ENCODE measurements around the gene RAB11FIP3. TPM values are rescaled to one million over a fixed set of nuclear protein-coding genes. Genes with fewer than 3 reads are reported as not detected.

Gene RAB11FIP3
- total and polyA plus RNA-seq, 12 donors, result 12.7 to 63.4 (median 40.8) TPM

DNA sequence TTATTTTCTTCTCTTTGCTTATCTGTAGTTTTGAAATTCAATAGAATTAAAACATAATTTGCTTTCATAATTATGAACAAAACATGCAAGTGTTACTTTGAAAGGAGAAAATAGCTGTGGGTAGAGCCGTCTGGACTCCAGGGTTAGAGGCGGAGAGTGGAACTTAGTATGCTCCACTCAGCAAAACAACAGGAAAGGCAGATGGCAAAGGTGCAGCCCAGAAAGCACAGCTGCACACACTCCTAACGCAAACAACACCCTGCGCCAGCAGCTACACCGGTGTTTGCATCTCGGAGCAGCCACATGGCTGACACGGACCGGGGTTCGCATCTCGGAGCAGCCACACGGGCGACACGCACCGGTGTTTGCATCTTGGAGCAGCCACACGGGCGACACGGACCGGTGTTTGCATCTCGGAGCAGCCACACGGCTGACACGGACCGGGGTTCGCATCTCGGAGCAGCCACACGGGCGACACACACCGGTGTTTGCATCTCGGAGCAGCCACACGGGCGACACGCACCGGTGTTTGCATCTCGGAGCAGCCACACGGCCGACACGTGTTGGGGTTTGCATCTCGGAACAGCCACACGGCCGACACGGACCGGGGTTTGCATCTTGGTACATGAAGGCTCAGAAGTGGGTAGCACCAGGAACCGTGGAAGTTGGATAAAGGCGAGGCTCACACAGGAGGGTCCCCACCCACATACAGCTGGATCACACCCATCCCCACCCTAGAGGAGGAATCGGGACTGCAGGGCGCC, 89.9 kb downstream of the RAB11FIP3 start:
- Histone ChIP-seq H3K36me3 (replicated peaks in 1 of 2) (peaks cover 0 to 23% of the 10 kb centered on the region in 2 donors), H3K27ac (no peak overlapping the region), H3K4me3 (no peak overlapping the region), H3K9me3 (replicated peaks in 1 of 3) (no peaks in the 10 kb centered on the region), H3K27me3 (no peaks in the 10 kb centered on the region), H3K4me1 (replicated peaks in 1 of 2) (no peaks in the 10 kb centered on the region)
- peak in 1 of 7 donors; percentile 11 for DNase-seq
- TF ChIP-seq, protein P1, sequence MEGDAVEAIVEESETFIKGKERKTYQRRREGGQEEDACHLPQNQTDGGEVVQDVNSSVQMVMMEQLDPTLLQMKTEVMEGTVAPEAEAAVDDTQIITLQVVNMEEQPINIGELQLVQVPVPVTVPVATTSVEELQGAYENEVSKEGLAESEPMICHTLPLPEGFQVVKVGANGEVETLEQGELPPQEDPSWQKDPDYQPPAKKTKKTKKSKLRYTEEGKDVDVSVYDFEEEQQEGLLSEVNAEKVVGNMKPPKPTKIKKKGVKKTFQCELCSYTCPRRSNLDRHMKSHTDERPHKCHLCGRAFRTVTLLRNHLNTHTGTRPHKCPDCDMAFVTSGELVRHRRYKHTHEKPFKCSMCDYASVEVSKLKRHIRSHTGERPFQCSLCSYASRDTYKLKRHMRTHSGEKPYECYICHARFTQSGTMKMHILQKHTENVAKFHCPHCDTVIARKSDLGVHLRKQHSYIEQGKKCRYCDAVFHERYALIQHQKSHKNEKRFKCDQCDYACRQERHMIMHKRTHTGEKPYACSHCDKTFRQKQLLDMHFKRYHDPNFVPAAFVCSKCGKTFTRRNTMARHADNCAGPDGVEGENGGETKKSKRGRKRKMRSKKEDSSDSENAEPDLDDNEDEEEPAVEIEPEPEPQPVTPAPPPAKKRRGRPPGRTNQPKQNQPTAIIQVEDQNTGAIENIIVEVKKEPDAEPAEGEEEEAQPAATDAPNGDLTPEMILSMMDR (IDR thresholded peaks at IDR 0.05), result no peak
- TF ChIP-seq POLR2A (IDR thresholded peaks at IDR 0.05), result no peak
- WGBS, 4 donors, result 89 to 95% (median 94%) methylated on average over 25 to 45 of the region's 45 CpGs
- intact Hi-C loops (cut with DNase I), result no loop called here

DNA sequence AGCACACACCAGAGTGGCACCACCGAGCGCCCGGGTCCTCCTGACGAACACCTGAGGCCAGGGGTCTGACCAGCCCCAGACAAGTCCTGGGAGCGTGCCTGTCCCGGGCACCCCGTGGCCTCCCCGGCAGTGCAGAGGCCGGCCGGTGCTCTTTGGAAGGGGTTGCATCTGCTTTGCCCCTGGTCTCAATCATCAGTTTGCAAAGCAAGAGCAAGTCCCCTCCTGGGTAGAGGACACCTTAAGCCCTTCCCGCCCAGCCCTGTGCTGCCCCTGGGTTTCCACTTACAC, 90.4 kb downstream of the RAB11FIP3 start:
- peaks cover 0 to 24% of the 10 kb centered on the region in 2 donors for H3K36me3 ChIP-seq (replicated peaks in 1 of 2)
- H3K4me3 ChIP-seq, result no peak overlapping the region
- peak in 1 of 7 donors; percentile 12 for DNase-seq
- no peak overlapping the region for H3K27ac ChIP-seq
- 97 to 100% (median 98%) methylated on average over 1 to 11 of the region's 11 CpGs for WGBS, 4 donors
- H3K4me1 ChIP-seq (replicated peaks in 1 of 2), result no peaks in the 10 kb centered on the region
- TF ChIP-seq, protein P1 (IDR thresholded peaks at IDR 0.05), result no peak
- no peak for TF ChIP-seq POLR2A (IDR thresholded peaks at IDR 0.05)
- intact Hi-C loops (cut with DNase I), result no loop called here
- H3K27me3 ChIP-seq, result no peaks in the 10 kb centered on the region
- H3K9me3 ChIP-seq (replicated peaks in 1 of 3), result no peaks in the 10 kb centered on the region

DNA sequence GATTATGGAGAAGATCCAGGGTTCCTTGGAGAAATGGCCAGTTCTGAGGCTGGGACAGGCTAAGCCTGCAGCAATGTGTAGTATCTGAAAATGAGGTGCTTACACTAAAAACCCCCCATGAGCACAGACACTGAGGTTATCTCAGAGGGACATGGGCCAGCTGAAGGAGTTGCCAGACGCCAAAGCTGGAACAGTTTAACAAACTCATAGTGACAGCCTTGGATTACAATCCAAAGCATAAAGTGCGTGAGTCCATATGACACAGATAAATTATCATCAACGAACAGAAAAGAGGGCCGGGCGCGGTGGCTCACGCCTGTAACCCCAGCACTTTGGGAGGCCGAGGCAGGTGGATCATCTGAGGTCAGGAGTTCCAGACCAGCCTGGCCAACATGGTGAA, 90.9 kb downstream of the RAB11FIP3 start:
- H3K4me3 ChIP-seq, result no peak overlapping the region
- H3K9me3 ChIP-seq (replicated peaks in 1 of 3), result no peaks in the 10 kb centered on the region
- DNase-seq, result no peak
- H3K36me3 ChIP-seq (replicated peaks in 1 of 2), result peaks cover 0 to 24% of the 10 kb centered on the region in 2 donors
- 79 to 95% (median 94%) methylated on average over 7 to 8 of the region's 8 CpGs for WGBS, 4 donors
- H3K4me1 ChIP-seq (replicated peaks in 1 of 2), result no peaks in the 10 kb centered on the region
- no peak overlapping the region for H3K27ac ChIP-seq
- no peak for TF ChIP-seq POLR2A (IDR thresholded peaks at IDR 0.05)
- TF ChIP-seq, protein P1 (IDR thresholded peaks at IDR 0.05), result no peak
- intact Hi-C loops (cut with DNase I), result no loop called here
- no peaks in the 10 kb centered on the region for H3K27me3 ChIP-seq

DNA sequence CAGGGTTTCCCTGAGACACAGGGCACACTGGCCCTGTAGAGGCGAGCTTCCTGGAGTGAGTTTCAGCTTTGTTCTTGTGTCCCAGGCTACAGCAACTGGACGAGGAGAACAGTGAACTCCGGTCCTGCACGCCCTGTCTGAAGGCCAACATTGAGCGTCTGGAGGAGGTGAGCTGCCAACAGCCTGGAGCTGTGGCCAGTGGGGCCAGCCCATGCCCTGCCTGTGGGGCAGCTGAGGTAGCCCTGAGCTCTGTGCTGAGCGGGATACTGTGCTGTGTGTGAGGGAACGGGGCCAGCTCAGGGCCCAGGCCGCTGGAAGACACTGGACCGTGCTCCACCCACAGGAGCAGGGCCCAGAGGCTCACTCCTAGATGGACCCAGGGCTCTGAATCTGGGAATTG, 93.4 kb downstream of the RAB11FIP3 start:
- WGBS, 4 donors, result 70 to 100% (median 88%) methylated on average over 1 to 9 of the region's 9 CpGs
- intact Hi-C loops (cut with DNase I), result no loop called here

More for the DNA sequence above, 93.4 kb downstream of the RAB11FIP3 start:
- DNase-seq, result peak in 1 of 7 donors; percentile 15
- H3K27ac ChIP-seq, result no peak overlapping the region
- H3K27me3 ChIP-seq, result no peaks in the 10 kb centered on the region
- no peaks in the 10 kb centered on the region for H3K4me1 ChIP-seq (replicated peaks in 1 of 2)
- H3K36me3 ChIP-seq (replicated peaks in 1 of 2), result peaks cover 0 to 24% of the 10 kb centered on the region in 2 donors
- H3K4me3 ChIP-seq, result no peak overlapping the region
- no peaks in the 10 kb centered on the region for H3K9me3 ChIP-seq (replicated peaks in 1 of 3)
- no peak for TF ChIP-seq POLR2A (IDR thresholded peaks at IDR 0.05)
- TF ChIP-seq, protein P1 (IDR thresholded peaks at IDR 0.05), result no peak

All from adrenal gland (tissue), 12 donors.